H9 (cell line): ENCODE data around the gene ZNF366. TPM values are rescaled to one million over a fixed set of nuclear protein-coding genes. Genes with fewer than 3 reads are reported as not detected.

Experiments used
- DNase-seq: peaks from one replicate; pipeline ENCODE4 v3.0.0-alpha.2; 2017
- H2AFZ ChIP-seq: one replicate; pipeline ENCODE4 v1.6.1; 2013; ENCODE audit warnings: mild to moderate bottlenecking, low read length, control low read depth, moderate library complexity
- H2AK5ac ChIP-seq: 2 replicates; pipeline ENCODE4 v1.6.1; 2013; ENCODE audit warnings: low read length, control low read depth, mixed read lengths; ENCODE audit not compliant: insufficient read length
- H2BK120ac ChIP-seq: one replicate; pipeline ENCODE4 v1.6.1; 2013; ENCODE audit warnings: low read depth, mild to moderate bottlenecking, low read length, control low read depth, inconsistent platforms; ENCODE audit not compliant: poor library complexity, severe bottlenecking
- H2BK12ac ChIP-seq: 2 replicates; pipeline ENCODE4 v1.6.1; 2013; ENCODE audit warnings: low read length, control low read depth, mixed read lengths, low read depth; ENCODE audit not compliant: insufficient read length
- H2BK15ac ChIP-seq: 2 replicates; pipeline ENCODE4 v1.6.1; 2013; ENCODE audit warnings: low read depth, low read length, control low read depth
- H2BK20ac ChIP-seq: one replicate; pipeline ENCODE4 v1.6.1; 2013; ENCODE audit warnings: low read depth, mild to moderate bottlenecking, low read length, control low read depth, inconsistent platforms; ENCODE audit not compliant: poor library complexity, severe bottlenecking
- H2BK5ac ChIP-seq: 2 replicates; pipeline ENCODE4 v1.6.1; 2013; ENCODE audit warnings: low read length, control low read depth, mixed read lengths; ENCODE audit not compliant: insufficient read length
- H3K14ac ChIP-seq: 2 replicates; pipeline ENCODE4 v1.6.1; 2013; ENCODE audit warnings: low read length, control low read depth; ENCODE audit not compliant: insufficient read depth
- H3K18ac ChIP-seq: 2 replicates; pipeline ENCODE4 v1.6.1; 2013; ENCODE audit warnings: low read depth, mild to moderate bottlenecking, mixed read lengths, low read length, control low read depth; ENCODE audit not compliant: insufficient read length
- H3K23ac ChIP-seq: 2 replicates; pipeline ENCODE4 v1.6.1; 2013; ENCODE audit warnings: low read length, control low read depth, mixed read lengths, low read depth; ENCODE audit not compliant: insufficient read length
- H3K23me2 ChIP-seq: 2 replicates; pipeline ENCODE4 v1.6.1; 2013; ENCODE audit warnings: low read depth, mild to moderate bottlenecking, mixed read lengths, low read length, control low read depth; ENCODE audit not compliant: insufficient read length, poor library complexity, severe bottlenecking
- H3K27ac ChIP-seq: 2 replicates; pipeline ENCODE4 v1.5.1; 2013; ENCODE audit warnings: low read length, control low read depth, mixed read lengths, low read depth; ENCODE audit not compliant: insufficient read length
- H3K27me3 ChIP-seq: 2 replicates; pipeline ENCODE4 v1.6.1; 2013; ENCODE audit warnings: low read length, control low read depth, inconsistent platforms; ENCODE audit not compliant: insufficient read depth
- H3K4ac ChIP-seq: 2 replicates; pipeline ENCODE4 v1.6.1; 2013; ENCODE audit warnings: low read depth, mild to moderate bottlenecking, control low read depth, inconsistent platforms, low read length, moderate library complexity
- H3K4me1 ChIP-seq: 2 replicates; pipeline ENCODE4 v1.6.1; 2013; ENCODE audit warnings: low read length, control low read depth, inconsistent platforms; ENCODE audit not compliant: insufficient read depth
- H3K4me2 ChIP-seq: 2 replicates; pipeline ENCODE4 v1.6.1; 2013; ENCODE audit warnings: low read length, control low read depth, mixed read lengths; ENCODE audit not compliant: insufficient read length, insufficient read depth
- H3K56ac ChIP-seq: 2 replicates; pipeline ENCODE4 v1.6.1; 2013; ENCODE audit warnings: low read depth, mild to moderate bottlenecking, mixed read lengths, low read length, control low read depth; ENCODE audit not compliant: insufficient read length
- H3K79me1 ChIP-seq: 2 replicates; pipeline ENCODE4 v1.6.1; 2013; ENCODE audit warnings: low read depth, mild to moderate bottlenecking, moderate library complexity, low read length, control low read depth, inconsistent platforms; ENCODE audit not compliant: insufficient read depth, poor library complexity, severe bottlenecking
- H3K79me2 ChIP-seq: 2 replicates; pipeline ENCODE4 v1.6.1; 2013; ENCODE audit warnings: low read length, control low read depth, inconsistent platforms; ENCODE audit not compliant: insufficient read depth
- H3K9ac ChIP-seq: 2 replicates; pipeline ENCODE4 v1.6.1; 2013; ENCODE audit warnings: low read length, control low read depth, mixed read lengths; ENCODE audit not compliant: insufficient read length; ENCODE audit errors: extremely low read depth
- H3K9me3 ChIP-seq: one replicate; pipeline ENCODE4 v1.6.1; 2013; ENCODE audit warnings: low read depth, low read length, inconsistent platforms; ENCODE audit not compliant: control insufficient read depth
- H3T11ph ChIP-seq: one replicate; pipeline ENCODE4 v1.6.1; 2013; ENCODE audit warnings: mild to moderate bottlenecking, low read length, control low read depth, inconsistent platforms
- H4K20me1 ChIP-seq: one replicate; pipeline ENCODE4 v1.6.1; 2013; ENCODE audit not compliant: control insufficient read depth, insufficient read length, insufficient read depth
- H4K5ac ChIP-seq: 2 replicates; pipeline ENCODE4 v1.6.1; 2013; ENCODE audit warnings: low read depth, mild to moderate bottlenecking, mixed read lengths, low read length, control low read depth; ENCODE audit not compliant: insufficient read length
- H4K8ac ChIP-seq: replicated peaks from 2 replicates; pipeline ENCODE4 v1.6.1; 2013; ENCODE audit warnings: low read length, control low read depth, mixed read lengths, low read depth; ENCODE audit not compliant: insufficient read length
- H4K91ac ChIP-seq: 2 replicates; pipeline ENCODE4 v1.6.1; 2013; ENCODE audit warnings: low read depth, mild to moderate bottlenecking, moderate library complexity, mixed read lengths, low read length, control low read depth; ENCODE audit not compliant: insufficient read length
- H3K27ac Mint-ChIP-seq, 3 experiments: 2 replicates in 2 of 3; 3 replicates in 1 of 3; pipeline ENCODE4 v1.8.0; 2020 to 2021; ENCODE audit warnings: mixed read lengths in 3 of 3, mild to moderate bottlenecking in 1 of 3, moderate library complexity in 1 of 3
- H3K27me3 Mint-ChIP-seq: 2 replicates; pipeline ENCODE4 v1.8.0; 2021; ENCODE audit warnings: low read depth, mild to moderate bottlenecking, moderate library complexity, mixed read lengths
- H3K36me3 Mint-ChIP-seq, 3 experiments: 2 replicates in 2 of 3; 3 replicates in 1 of 3; pipeline ENCODE4 v1.8.0; 2020 to 2021; ENCODE audit warnings: low read depth in 3 of 3, mixed read lengths in 3 of 3; ENCODE audit not compliant: insufficient read depth in 1 of 3
- H3K4me1 Mint-ChIP-seq, 2 experiments: 2 replicates each; pipeline ENCODE4 v1.8.0; 2020; ENCODE audit warnings: mixed read lengths in 2 of 2
- H3K4me3 Mint-ChIP-seq, 2 experiments: 2 replicates in 1 of 2; 3 replicates in 1 of 2; pipeline ENCODE4 v1.8.0; 2020 to 2021; ENCODE audit warnings: mild to moderate bottlenecking in 2 of 2, mixed read lengths in 2 of 2, moderate library complexity in 1 of 2
- H3K9me3 Mint-ChIP-seq, 2 experiments: 2 replicates in 1 of 2; 3 replicates in 1 of 2; pipeline ENCODE4 v1.8.0; 2020; ENCODE audit warnings: mild to moderate bottlenecking in 2 of 2, mixed read lengths in 2 of 2, moderate library complexity in 1 of 2
- total RNA-seq: library from RNA; stranded (reverse); gene quantifications from 2 replicates; pipeline ENCODE4 v1.2.1, GENCODE V29; 2021
- TF ChIP-seq, protein P1 (sequence below): fragments of 200-600 bp; sonication (generic); conservative IDR thresholded peaks from 3 replicates; pipeline ENCODE4 v1.8.0; 2021; ENCODE audit warnings: antibody characterized with exemption, mild to moderate bottlenecking

The ZNF366 gene
- total RNA-seq, 1 experiment from 2014 or later = not detected

DNA sequence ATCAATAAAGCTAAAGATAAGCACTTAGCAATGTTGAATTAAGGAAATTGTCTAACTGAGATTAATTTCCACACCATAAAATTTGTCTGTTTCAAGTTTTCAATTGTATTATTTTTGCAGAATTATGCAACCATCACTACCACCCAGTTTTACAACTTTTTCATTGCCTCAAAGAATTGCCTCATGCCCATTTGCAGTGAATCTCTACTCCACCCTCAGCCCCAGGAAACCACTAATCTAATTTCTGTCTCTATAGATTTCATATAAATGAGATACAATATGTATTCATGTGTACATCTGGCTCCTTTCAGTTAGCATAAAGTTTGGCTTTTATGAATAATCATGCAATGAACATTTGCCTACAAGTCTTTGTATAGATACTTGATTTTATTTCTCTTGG lies 114.2 kb downstream of the ZNF366 start:
- Mint-ChIP-seq H3K4me1 (peaks cover 5 to 11% of the 10 kb centered on the region in 2 experiments), H3K27me3 (no peaks in the 10 kb centered on the region; the same call in 1 of the 2 replicates), H3K9me3 (no peaks in the 10 kb centered on the region), H3K4me3 (no peak overlapping the region), H3K27ac (no peak overlapping the region), H3K36me3 (no peaks in the 10 kb centered on the region)
- Histone ChIP-seq H3K9ac (no peak overlapping the region), H2AK5ac (no peak overlapping the region), H3K18ac (no peak overlapping the region), H4K5ac (no peak overlapping the region), H4K91ac (no peak overlapping the region), H3K14ac (no peak overlapping the region), H2AFZ (no peak overlapping the region), H4K20me1 (no peaks in the 10 kb centered on the region), H4K8ac (no peak overlapping the region), H3K23ac (no peak overlapping the region), H3K4ac (no peak overlapping the region), H2BK20ac (no peak overlapping the region), H3K4me1 (no peaks in the 10 kb centered on the region), H2BK120ac (no peak overlapping the region), H3K27ac (no peak overlapping the region), H2BK15ac (no peak overlapping the region), H3K23me2 (no peaks in the 10 kb centered on the region), H3K56ac (no peak overlapping the region), H3K9me3 (no peaks in the 10 kb centered on the region), H3T11ph (no peak overlapping the region), H3K27me3 (no peaks in the 10 kb centered on the region), H2BK12ac (no peak overlapping the region), H3K4me2 (no peak overlapping the region), H3K79me2 (no peaks in the 10 kb centered on the region), H3K79me1 (no peaks in the 10 kb centered on the region), H2BK5ac (no peak overlapping the region)
- no peak for DNase-seq
- TF ChIP-seq, protein P1, sequence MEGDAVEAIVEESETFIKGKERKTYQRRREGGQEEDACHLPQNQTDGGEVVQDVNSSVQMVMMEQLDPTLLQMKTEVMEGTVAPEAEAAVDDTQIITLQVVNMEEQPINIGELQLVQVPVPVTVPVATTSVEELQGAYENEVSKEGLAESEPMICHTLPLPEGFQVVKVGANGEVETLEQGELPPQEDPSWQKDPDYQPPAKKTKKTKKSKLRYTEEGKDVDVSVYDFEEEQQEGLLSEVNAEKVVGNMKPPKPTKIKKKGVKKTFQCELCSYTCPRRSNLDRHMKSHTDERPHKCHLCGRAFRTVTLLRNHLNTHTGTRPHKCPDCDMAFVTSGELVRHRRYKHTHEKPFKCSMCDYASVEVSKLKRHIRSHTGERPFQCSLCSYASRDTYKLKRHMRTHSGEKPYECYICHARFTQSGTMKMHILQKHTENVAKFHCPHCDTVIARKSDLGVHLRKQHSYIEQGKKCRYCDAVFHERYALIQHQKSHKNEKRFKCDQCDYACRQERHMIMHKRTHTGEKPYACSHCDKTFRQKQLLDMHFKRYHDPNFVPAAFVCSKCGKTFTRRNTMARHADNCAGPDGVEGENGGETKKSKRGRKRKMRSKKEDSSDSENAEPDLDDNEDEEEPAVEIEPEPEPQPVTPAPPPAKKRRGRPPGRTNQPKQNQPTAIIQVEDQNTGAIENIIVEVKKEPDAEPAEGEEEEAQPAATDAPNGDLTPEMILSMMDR = no peak

Other genes starting within 250 kb of the ZNF366 start
- 78.1 and 83.3 TPM in 2 replicates for gene MRPS27, start 187.2 kb downstream of the ZNF366 start, total RNA-seq
- gene PTCD2, start 187.0 kb downstream of the ZNF366 start, total RNA-seq = 12.7 and 12.9 TPM in 2 replicates